Left ventricle myocardium inferior (tissue), 1 donor: ENCODE data around the gene TLL2. TPM values are rescaled to one million over a fixed set of nuclear protein-coding genes. Genes with fewer than 3 reads are reported as not detected.
"Not testable (repeated sequence)": the region's sequence is repeated elsewhere in the genome, so short reads cannot be mapped to it uniquely, and the experiment has no call there.

Experiments used
- DNase-seq: peaks from one replicate; pipeline ENCODE4 v3.0.0-alpha.2; 2020
- H3K27ac ChIP-seq: fragments of 200-600 bp; replicated peaks from 2 replicates; pipeline ENCODE4 v1.8.0; 2021
- H3K27me3 ChIP-seq: fragments of 200-600 bp; 2 replicates; pipeline ENCODE4 v1.8.0; 2021; ENCODE audit warnings: low read depth
- H3K36me3 ChIP-seq: fragments of 200-600 bp; 2 replicates; pipeline ENCODE4 v1.8.0; 2021
- H3K4me1 ChIP-seq: fragments of 200-600 bp; 2 replicates; pipeline ENCODE4 v1.8.0; 2021
- H3K4me3 ChIP-seq: fragments of 200-600 bp; 2 replicates; pipeline ENCODE4 v1.8.0; 2021; ENCODE audit warnings: mild to moderate bottlenecking, moderate library complexity
- H3K9me3 ChIP-seq: fragments of 200-600 bp; replicated peaks from 2 replicates; pipeline ENCODE4 v1.8.0; 2021
- intact Hi-C: fragments of 100-400 bp; cut with micrococcal nuclease; formaldehyde crosslinking; loops from one replicate; pipeline ENCODE4 v1.11.0; 2022
- total RNA-seq: library from RNA; stranded (reverse); fragmentation: NEBNext Ultra II Directional; extraction: Animal tissue kit (Norgen Biotek cat#: 25700); gene quantifications from one replicate; pipeline ENCODE4 v1.2.1, GENCODE V29; 2021
- TF ChIP-seq, protein P1 (sequence below): fragments of 200-600 bp; IDR thresholded peaks from 2 replicates; pipeline ENCODE4 v1.8.0; 2021; ENCODE audit warnings: antibody characterized with exemption, mild to moderate bottlenecking, borderline replicate concordance
- donor health status: DM: no; HTN: yes; CAD: no; lungs with severe emphysema.

Gene TLL2
- total RNA-seq, 1 donor from 2014 or later, result 7.0 TPM

DNA sequence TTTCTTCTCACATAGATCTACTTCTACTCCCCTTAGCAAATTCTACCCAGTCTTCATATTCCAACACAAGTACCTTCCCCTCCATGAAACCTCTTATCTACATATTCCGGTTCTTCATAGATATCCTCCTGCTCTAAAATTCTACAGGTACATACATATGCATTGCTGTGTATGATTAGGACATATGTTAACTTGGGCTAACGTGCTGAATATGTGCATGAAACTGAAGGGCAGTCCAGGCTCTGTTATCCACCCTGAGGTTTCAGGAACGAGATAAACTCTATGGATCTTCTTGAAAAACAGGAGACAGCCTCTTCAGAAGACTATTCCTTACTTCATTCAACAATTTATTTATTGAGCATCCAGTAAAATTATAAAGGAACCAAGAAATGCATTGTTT lies 41.6 kb upstream of the TLL2 start:
- peaks cover 6% of the 10 kb centered on the region for H3K4me1 ChIP-seq
- TF ChIP-seq, protein P1, sequence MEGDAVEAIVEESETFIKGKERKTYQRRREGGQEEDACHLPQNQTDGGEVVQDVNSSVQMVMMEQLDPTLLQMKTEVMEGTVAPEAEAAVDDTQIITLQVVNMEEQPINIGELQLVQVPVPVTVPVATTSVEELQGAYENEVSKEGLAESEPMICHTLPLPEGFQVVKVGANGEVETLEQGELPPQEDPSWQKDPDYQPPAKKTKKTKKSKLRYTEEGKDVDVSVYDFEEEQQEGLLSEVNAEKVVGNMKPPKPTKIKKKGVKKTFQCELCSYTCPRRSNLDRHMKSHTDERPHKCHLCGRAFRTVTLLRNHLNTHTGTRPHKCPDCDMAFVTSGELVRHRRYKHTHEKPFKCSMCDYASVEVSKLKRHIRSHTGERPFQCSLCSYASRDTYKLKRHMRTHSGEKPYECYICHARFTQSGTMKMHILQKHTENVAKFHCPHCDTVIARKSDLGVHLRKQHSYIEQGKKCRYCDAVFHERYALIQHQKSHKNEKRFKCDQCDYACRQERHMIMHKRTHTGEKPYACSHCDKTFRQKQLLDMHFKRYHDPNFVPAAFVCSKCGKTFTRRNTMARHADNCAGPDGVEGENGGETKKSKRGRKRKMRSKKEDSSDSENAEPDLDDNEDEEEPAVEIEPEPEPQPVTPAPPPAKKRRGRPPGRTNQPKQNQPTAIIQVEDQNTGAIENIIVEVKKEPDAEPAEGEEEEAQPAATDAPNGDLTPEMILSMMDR, result no peak
- no peaks in the 10 kb centered on the region for H3K9me3 ChIP-seq
- peaks cover 67% of the 10 kb centered on the region for H3K36me3 ChIP-seq
- intact Hi-C loops, result no loop called here
- no peaks in the 10 kb centered on the region for H3K27me3 ChIP-seq
- H3K27ac ChIP-seq, result no peak overlapping the region
- H3K4me3 ChIP-seq, result no peak overlapping the region
- DNase-seq, result no peak

DNA sequence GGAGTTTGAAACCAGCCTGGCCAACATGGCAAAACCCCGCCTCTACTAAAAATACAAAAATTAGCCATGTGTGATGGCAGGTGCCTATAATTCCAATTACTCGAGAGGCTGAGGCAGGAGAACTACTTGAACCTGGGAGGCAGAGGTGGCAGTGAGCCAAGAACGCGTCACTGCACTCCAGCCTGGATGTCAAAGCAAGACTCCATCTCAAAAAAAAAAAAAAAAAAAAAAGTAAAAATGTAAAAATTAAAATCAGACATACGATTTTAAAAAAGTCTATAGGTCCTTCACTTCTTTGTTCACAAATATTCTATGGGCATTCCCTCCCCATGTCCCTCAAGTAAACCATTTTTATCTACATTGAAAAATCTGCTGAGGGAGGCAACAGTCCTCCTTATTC lies 34.9 kb upstream of the TLL2 start:
- Histone ChIP-seq H3K36me3 (peaks cover 79% of the 10 kb centered on the region), H3K27me3 (no peaks in the 10 kb centered on the region), H3K9me3 (no peaks in the 10 kb centered on the region), H3K4me1 (no peaks in the 10 kb centered on the region), H3K27ac (no peak overlapping the region), H3K4me3 (no peak overlapping the region)
- DNase-seq, result peak; percentile 43
- TF ChIP-seq, protein P1, result no peak
- intact Hi-C loops, result no loop called here

DNA sequence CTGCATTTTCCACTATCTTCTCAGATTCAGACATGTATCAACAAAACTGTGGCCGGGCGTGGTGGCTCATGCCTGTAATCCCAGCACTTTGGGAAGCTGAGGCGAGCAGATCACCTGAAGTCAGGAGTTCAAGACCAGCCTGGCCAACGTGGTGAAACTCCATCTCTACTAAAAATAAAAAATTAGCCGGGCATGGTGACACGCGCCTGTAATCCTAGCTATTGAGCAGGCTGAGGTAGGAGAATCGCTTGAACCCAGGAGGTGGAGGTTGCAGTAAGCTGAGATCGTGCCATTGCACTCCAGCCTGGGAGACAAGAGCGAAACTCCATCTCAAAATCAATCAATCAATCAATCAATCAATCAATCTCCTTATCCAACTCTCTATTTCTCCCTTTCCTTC lies 31.8 kb upstream of the TLL2 start:
- H3K27ac ChIP-seq, H3K4me1 ChIP-seq, DNase-seq, H3K4me3 ChIP-seq, H3K9me3 ChIP-seq, intact Hi-C loops, H3K27me3 ChIP-seq: not testable (repeated sequence)
- peaks cover 75% of the 10 kb centered on the region for H3K36me3 ChIP-seq

DNA sequence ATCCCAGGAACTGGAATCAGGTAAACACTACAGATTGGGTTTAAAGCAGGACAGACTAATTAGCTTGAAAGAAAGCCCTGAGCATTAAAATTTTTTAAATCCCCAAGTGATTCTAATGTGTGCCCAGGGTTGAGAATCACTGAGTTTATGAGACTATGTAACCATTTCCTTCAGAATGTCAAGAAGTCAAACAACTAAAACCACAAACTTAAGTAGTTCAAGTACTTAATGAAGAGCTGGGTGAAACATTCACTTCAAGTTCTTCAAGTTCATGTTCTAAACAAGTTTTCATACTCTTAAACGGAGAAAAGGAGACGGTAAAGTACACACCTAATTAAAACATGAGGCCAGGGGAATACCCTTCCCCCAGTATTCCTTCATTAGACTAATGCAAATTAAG lies 28.2 kb upstream of the TLL2 start:
- Histone ChIP-seq H3K9me3 (no peaks in the 10 kb centered on the region), H3K27ac (no peak overlapping the region), H3K4me3 (no peak overlapping the region), H3K4me1 (no peaks in the 10 kb centered on the region), H3K27me3 (no peaks in the 10 kb centered on the region), H3K36me3 (peaks cover 60% of the 10 kb centered on the region)
- TF ChIP-seq, protein P1, result no peak
- DNase-seq, result no peak
- intact Hi-C loops, result no loop called here

DNA sequence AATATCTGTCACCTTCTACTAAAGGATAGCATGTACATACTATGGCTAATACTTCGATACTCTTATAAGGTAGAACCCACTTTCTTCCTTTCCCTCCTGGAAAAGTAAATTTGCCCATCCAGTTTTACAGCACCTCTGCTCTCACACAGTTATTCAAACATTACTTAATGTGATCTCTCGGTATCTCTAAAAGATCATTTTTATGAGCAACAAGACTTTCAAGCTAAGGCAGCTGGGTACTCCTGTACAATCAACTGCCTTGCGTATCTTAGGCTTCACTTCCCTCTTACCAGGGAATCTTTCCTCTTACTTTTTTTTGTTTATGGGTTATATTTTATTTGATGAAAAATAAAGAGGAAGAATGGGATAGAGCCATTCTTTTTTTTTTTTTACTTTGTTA lies 26.5 kb upstream of the TLL2 start:
- DNase-seq, result no peak
- Histone ChIP-seq H3K27ac (no peak overlapping the region), H3K27me3 (no peaks in the 10 kb centered on the region), H3K4me1 (peaks cover 3% of the 10 kb centered on the region), H3K4me3 (no peak overlapping the region), H3K36me3 (peaks cover 50% of the 10 kb centered on the region), H3K9me3 (no peaks in the 10 kb centered on the region)
- TF ChIP-seq, protein P1, result no peak
- intact Hi-C loops, result no loop called here

DNA sequence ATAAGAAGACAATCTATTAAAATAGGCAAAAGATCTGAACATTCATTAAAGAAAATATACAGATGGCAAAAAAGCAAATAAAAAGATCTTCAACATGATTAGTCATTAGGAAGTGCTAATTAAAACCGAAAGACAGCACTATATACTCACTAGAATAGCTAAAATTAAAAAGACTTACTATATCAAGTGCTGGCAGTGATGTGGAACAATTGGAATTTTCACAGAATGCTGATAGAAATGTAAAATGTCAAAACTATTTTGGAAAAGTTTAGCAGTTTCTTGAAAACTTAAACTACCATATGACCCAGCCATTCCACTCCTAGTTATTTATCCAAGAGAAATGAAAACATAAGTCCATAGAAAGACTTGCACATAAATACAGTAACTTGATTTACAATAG lies 25.0 kb upstream of the TLL2 start:
- no peak for DNase-seq
- Histone ChIP-seq H3K27me3 (no peaks in the 10 kb centered on the region), H3K27ac (no peak overlapping the region), H3K4me1 (peaks cover 11% of the 10 kb centered on the region), H3K9me3 (no peaks in the 10 kb centered on the region), H3K36me3 (peaks cover 41% of the 10 kb centered on the region), H3K4me3 (no peak overlapping the region)
- TF ChIP-seq, protein P1, result no peak
- intact Hi-C loops, result no loop called here
